GM23338 (cell line): ENCODE measurements around the gene SIL1.

Experiments
- CREB1 ChIP-seq: fragments of 250-450 bp; sonication (Bioruptor Pico); IDR thresholded peaks from 2 replicates; pipeline ENCODE4 v1.5.0; 2020; ENCODE audit warnings: low read depth, mild to moderate bottlenecking, moderate library complexity
- CTCF ChIP-seq, 2 experiments: fragments of 200-600 bp in 1 of 2; sonication (generic) in 1 of 2; conservative IDR thresholded peaks; 2 replicates each; pipeline versions ENCODE4 v1.5.1 to v1.6.1; 2016 to 2017; ENCODE audit warnings: antibody characterized with exemption in 2 of 2, low read depth in 2 of 2, mild to moderate bottlenecking in 2 of 2, moderate library complexity in 1 of 2
- EZH2 ChIP-seq: fragments of 200-600 bp; sonication (generic); IDR thresholded peaks from one replicate; pipeline ENCODE4 v1.8.0; 2017; ENCODE audit warnings: antibody characterized with exemption, mild to moderate bottlenecking, low read depth; ENCODE audit not compliant: unreplicated experiment
- EZH2phosphoT487 ChIP-seq: fragments of 200-600 bp; sonication (generic); IDR thresholded peaks from one replicate; pipeline ENCODE4 v1.8.1; 2018; ENCODE audit warnings: antibody characterized with exemption; ENCODE audit not compliant: unreplicated experiment
- JUNB ChIP-seq: IDR thresholded peaks from one replicate; pipeline ENCODE4 v1.6.1; 2016; ENCODE audit warnings: antibody characterized with exemption; ENCODE audit not compliant: unreplicated experiment
- NANOG ChIP-seq: IDR thresholded peaks from 2 replicates; pipeline ENCODE4 v1.6.1; 2016; ENCODE audit warnings: antibody characterized with exemption, borderline replicate concordance
- POLR2AphosphoS5 ChIP-seq: IDR thresholded peaks from 2 replicates; pipeline ENCODE4 v1.6.1; 2016; ENCODE audit warnings: antibody characterized with exemption, low read depth
- REST ChIP-seq: IDR thresholded peaks from one replicate; pipeline ENCODE4 v1.6.1; 2018; ENCODE audit warnings: antibody characterized with exemption; ENCODE audit not compliant: unreplicated experiment
- STAT1 ChIP-seq: IDR thresholded peaks from one replicate; pipeline ENCODE4 v1.6.1; 2016; ENCODE audit warnings: antibody characterized with exemption; ENCODE audit not compliant: unreplicated experiment
- ZNF114 ChIP-seq: fragments of 250-450 bp; sonication (Bioruptor Pico); IDR thresholded peaks from 2 replicates; pipeline ENCODE4 v1.5.0; 2020; ENCODE audit warnings: mild to moderate bottlenecking, moderate library complexity

- TF ChIP-seq CTCF (conservative IDR thresholded peaks at IDR 0.05; ENCODE audit: low read depth in 2 of 2), result no peak
- TF ChIP-seq EZH2, result no peak
- TF ChIP-seq EZH2phosphoT487, result no peak
- no peak for TF ChIP-seq POLR2AphosphoS5
- no peak for TF ChIP-seq REST
- no peak for TF ChIP-seq STAT1
- TF ChIP-seq CREB1 (CRISPR knock-in tag), result no peak
- TF ChIP-seq NANOG, result no peak
- TF ChIP-seq ZNF114, result no peak
- no peak for TF ChIP-seq JUNB
Measured at GRCh38 chr5:138948471-138949222, 249.5 kb downstream of the SIL1 start.
